ENCODE data around the gene FBN1. TPM values are rescaled to one million over a fixed set of nuclear protein-coding genes. Genes with fewer than 3 reads are reported as not detected.
A peak's percentile ranks its signal among the peaks of the same experiment; 100 is the strongest.

FBN1 gene
- total RNA-seq, 1 donor from 2014 or later, result 12.6 TPM

DNA sequence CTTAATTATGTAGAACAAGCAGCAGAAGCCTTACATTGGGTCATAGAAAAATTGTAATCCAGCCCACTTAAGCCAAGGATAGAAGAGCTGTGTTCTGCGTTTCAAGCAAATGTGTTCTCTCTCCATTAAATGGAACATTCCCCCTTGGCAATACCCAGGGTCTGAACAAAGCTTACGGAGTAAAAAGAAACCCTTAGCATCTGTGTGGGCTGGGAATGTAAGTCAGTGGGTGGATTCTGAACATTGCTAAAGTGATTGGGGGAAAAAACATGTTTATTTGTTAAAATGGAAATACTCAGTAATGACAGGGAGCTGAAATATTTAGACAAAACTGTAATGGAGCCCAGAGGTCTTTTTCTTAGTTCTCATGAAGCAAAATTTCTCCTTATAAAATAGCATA lies 166.9 kb downstream of the FBN1 start:
- no peak overlapping the region for H3K4me3 Mint-ChIP-seq (ENCODE audit: unreplicated experiment)
- no peaks in the 10 kb centered on the region for H3K27me3 Mint-ChIP-seq (ENCODE audit: unreplicated experiment)
- no peaks in the 10 kb centered on the region for H3K9me3 Mint-ChIP-seq (ENCODE audit: unreplicated experiment)
- TF ChIP-seq, protein P1, sequence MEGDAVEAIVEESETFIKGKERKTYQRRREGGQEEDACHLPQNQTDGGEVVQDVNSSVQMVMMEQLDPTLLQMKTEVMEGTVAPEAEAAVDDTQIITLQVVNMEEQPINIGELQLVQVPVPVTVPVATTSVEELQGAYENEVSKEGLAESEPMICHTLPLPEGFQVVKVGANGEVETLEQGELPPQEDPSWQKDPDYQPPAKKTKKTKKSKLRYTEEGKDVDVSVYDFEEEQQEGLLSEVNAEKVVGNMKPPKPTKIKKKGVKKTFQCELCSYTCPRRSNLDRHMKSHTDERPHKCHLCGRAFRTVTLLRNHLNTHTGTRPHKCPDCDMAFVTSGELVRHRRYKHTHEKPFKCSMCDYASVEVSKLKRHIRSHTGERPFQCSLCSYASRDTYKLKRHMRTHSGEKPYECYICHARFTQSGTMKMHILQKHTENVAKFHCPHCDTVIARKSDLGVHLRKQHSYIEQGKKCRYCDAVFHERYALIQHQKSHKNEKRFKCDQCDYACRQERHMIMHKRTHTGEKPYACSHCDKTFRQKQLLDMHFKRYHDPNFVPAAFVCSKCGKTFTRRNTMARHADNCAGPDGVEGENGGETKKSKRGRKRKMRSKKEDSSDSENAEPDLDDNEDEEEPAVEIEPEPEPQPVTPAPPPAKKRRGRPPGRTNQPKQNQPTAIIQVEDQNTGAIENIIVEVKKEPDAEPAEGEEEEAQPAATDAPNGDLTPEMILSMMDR (IDR thresholded peaks at IDR 0.05; ENCODE audit: partially characterized antibody, unreplicated experiment), result no peak
- H3K4me1 Mint-ChIP-seq (ENCODE audit: low read depth, unreplicated experiment), result peaks cover 3% of the 10 kb centered on the region
- no peak for DNase-seq
- H3K36me3 Mint-ChIP-seq (ENCODE audit: unreplicated experiment), result no peaks in the 10 kb centered on the region
- peak overlapping the region; percentile 69 for H3K27ac Mint-ChIP-seq (ENCODE audit: unreplicated experiment)

DNA sequence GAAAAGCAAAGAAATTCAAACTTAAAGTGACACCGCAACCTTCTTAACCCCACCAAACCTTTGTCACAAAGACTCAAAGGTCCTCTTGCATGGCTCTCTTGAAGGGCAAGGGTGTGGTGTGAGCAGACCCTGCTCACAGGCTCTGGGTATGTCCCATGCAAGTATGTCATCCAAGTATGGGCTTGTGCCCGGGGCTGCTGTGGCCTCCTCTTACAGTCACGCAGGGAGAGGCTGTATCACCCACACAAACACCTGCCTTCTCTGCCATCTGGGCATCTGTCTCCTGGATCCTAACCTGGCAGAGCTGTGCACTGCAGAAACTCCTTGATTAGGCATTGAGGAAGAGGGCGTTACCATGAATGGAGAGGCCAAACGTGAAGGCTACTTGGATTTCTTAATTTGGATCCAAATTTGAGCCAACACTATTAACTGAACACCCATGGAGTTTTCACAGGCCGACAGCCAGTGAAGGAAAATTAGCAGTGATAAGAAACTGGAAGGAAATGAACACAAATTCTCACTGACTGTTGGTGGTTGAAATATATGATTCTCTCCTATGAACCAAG lies 167.6 kb downstream of the FBN1 start:
- no peak overlapping the region for H3K4me3 Mint-ChIP-seq (ENCODE audit: unreplicated experiment)
- H3K4me1 Mint-ChIP-seq (ENCODE audit: low read depth, unreplicated experiment), result peaks cover 4% of the 10 kb centered on the region
- TF ChIP-seq, protein P1 (IDR thresholded peaks at IDR 0.05; ENCODE audit: partially characterized antibody, unreplicated experiment), result no peak
- no peaks in the 10 kb centered on the region for H3K27me3 Mint-ChIP-seq (ENCODE audit: unreplicated experiment)
- DNase-seq, result no peak
- H3K36me3 Mint-ChIP-seq (ENCODE audit: unreplicated experiment), result no peaks in the 10 kb centered on the region
- H3K27ac Mint-ChIP-seq (ENCODE audit: unreplicated experiment), result no peak overlapping the region
- no peaks in the 10 kb centered on the region for H3K9me3 Mint-ChIP-seq (ENCODE audit: unreplicated experiment)

DNA sequence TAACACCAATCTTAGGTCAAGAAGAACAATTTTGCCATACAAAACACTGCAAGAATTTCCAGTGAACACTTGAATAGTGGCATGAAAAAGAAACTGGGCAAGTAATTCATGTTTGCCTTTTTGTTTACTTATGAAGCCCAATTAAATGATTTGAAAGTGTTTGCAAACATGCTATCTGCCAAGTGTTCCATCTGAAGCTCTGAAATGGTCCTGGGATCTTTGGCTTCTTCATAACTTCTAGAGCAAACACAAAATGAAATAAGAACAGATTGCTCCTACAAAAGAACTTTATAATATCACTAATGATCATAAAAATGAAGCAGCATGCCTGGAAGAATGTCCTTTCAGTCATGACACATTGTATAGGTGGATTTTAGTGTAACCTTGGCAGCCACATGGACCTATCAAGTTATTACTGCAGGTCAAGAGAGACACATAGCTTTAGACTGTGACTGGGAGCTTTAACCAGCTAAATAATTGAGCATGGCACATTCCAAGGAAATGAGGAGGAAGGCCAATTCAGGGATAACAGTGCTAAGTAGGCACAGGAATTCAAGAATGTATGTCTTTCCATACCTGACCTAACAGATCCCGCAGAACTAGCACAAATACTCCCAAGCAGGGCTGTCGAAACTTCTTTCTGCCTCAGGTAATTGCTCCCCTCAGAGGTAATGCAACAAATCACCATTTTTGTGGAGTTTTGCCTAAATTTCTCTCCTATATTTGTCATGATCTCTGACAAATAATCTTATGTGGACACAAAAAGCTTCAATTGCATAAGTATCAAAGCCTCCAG lies 169.7 kb downstream of the FBN1 start:
- no peak for DNase-seq
- Mint-ChIP-seq H3K4me1 (ENCODE audit: low read depth, unreplicated experiment) (peaks cover 23% of the 10 kb centered on the region), H3K36me3 (ENCODE audit: unreplicated experiment) (no peaks in the 10 kb centered on the region), H3K9me3 (ENCODE audit: unreplicated experiment) (peaks cover 2% of the 10 kb centered on the region), H3K4me3 (ENCODE audit: unreplicated experiment) (no peak overlapping the region), H3K27me3 (ENCODE audit: unreplicated experiment) (no peaks in the 10 kb centered on the region), H3K27ac (ENCODE audit: unreplicated experiment) (no peak overlapping the region)
- TF ChIP-seq, protein P1 (IDR thresholded peaks at IDR 0.05; ENCODE audit: partially characterized antibody, unreplicated experiment), result no peak

DNA sequence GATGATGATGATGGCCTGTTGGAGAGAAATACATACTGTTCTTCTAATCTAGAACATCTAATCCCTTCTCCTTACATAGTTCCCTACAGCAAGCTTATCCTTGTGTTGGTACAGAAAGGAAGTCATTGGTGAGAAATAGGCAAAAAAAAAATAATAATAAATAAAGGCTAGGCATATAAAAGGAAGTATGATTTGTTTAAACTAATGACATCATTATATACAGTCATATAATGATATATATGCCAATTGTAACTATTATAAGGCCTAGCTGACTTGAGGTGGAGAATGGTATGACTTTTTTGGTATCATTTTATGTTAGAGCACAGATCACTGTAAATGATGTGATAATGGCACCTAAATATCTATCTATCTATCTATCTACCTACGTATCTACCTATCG lies 171.8 kb downstream of the FBN1 start:
- H3K4me3 Mint-ChIP-seq (ENCODE audit: unreplicated experiment), result no peak overlapping the region
- H3K9me3 Mint-ChIP-seq (ENCODE audit: unreplicated experiment), result peaks cover 4% of the 10 kb centered on the region
- TF ChIP-seq, protein P1 (IDR thresholded peaks at IDR 0.05; ENCODE audit: partially characterized antibody, unreplicated experiment), result no peak
- peaks cover 29% of the 10 kb centered on the region for H3K4me1 Mint-ChIP-seq (ENCODE audit: low read depth, unreplicated experiment)
- H3K36me3 Mint-ChIP-seq (ENCODE audit: unreplicated experiment), result no peaks in the 10 kb centered on the region
- no peak overlapping the region for H3K27ac Mint-ChIP-seq (ENCODE audit: unreplicated experiment)
- no peaks in the 10 kb centered on the region for H3K27me3 Mint-ChIP-seq (ENCODE audit: unreplicated experiment)
- DNase-seq, result no peak

DNA sequence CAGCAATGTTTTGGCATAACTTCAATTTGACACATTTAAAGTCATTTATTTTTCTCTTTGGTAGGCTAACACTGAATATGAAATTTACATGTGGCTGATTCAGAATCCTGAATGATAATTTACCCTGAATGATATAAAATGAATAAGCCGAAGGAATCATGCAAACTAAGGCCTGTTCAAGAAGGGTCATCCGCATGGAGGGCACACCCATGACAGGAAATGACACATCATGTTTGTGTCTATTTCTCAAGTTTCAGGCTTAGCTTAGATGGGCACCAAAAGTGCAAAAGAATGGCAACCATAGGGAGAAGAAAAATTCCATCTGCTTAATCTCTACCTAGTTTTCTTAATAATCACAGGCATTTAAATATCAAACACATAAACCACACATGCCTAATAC lies 172.8 kb downstream of the FBN1 start:
- Mint-ChIP-seq H3K36me3 (ENCODE audit: unreplicated experiment) (no peaks in the 10 kb centered on the region), H3K27ac (ENCODE audit: unreplicated experiment) (peak overlapping the region; percentile 91), H3K9me3 (ENCODE audit: unreplicated experiment) (peaks cover 4% of the 10 kb centered on the region), H3K4me3 (ENCODE audit: unreplicated experiment) (no peak overlapping the region), H3K4me1 (ENCODE audit: low read depth, unreplicated experiment) (peaks cover 27% of the 10 kb centered on the region), H3K27me3 (ENCODE audit: unreplicated experiment) (no peaks in the 10 kb centered on the region)
- no peak for DNase-seq
- TF ChIP-seq, protein P1 (IDR thresholded peaks at IDR 0.05; ENCODE audit: partially characterized antibody, unreplicated experiment), result no peak
